GM19463 (cell line): ENCODE data around the gene PRMT5.
A peak's percentile ranks its signal among the peaks of the same experiment; 100 is the strongest.

Experiments
- ATAC-seq: cut with Tn5 transposase; IDR thresholded peaks from one replicate; pipeline ENCODE4 v1.9.1; 2021; ENCODE audit warnings: mild to moderate bottlenecking, moderate library complexity; ENCODE audit not compliant: unreplicated experiment

The PRMT5 gene

GRCh38 chr14:22898302-22899090 is 30.7 kb downstream of the PRMT5 start:
- ATAC-seq: no peak

DNA sequence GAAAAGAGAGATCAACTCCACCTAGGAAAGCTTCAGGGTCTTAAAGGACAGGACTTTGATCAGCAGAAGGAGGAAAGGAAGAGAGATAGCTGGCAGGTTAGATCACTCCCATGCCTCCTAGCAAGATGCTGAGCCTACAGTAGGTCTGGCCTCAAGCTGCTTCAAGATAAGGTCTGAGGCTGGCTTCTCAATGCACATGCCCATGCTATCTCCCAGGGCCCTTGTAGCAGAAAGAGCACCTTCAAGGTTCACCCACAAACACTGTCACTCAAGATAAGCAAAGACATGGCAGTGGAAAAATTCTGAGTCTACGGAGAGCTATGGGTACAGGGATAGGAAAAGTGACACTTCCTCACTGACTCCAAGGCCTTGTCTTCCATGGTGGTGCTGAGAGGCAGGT is 31.8 kb downstream of the PRMT5 start:
- no peak for ATAC-seq

- ATAC-seq: no peak
Observed at GRCh38 chr14:22896760-22897159, 32.4 kb downstream of the PRMT5 start.

DNA sequence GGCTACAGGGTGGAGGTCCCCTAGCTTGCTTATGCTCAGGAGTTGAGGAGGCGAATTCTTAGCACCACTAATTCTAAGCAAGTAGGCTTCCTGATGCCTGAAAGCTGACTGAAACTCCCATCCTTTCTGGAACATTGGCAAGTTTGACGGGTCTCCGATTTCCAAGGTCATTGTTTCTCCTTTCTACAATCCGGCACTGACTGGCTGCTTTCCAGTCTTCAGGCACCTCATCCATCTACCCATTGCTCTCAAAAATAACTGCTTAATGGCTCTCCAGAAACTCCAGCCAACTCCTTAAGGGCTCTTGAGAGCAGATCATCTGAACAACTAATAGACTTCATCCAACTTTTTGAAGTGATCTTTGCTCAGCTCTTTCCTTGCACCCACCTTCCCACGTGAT is 32.8 kb downstream of the PRMT5 start:
- no peak for ATAC-seq

- ATAC-seq: no peak
Observed at GRCh38 chr14:22895402-22895801, 33.8 kb downstream of the PRMT5 start.

GRCh38 chr14:22893706-22894105 is 35.5 kb downstream of the PRMT5 start:
- ATAC-seq: no peak

DNA sequence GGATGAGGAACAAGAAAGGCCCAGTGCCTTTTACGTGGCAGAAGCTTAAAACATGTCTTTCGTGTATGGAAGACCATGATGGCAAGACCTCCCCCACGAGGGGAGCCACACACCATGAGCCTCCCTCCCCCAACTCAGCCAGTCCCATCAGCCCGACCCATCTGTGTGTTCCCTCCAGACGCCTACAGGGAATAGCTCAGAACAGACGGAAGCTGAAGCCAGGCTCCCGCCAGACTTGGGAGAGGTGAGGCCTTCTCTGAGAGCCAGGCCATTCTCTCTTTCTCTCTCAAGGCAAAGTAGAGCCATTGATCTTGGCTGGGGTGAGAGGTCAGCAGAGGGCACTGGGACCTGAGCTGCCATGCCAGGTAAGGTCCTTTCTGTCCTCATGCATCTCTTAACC is 36.7 kb downstream of the PRMT5 start:
- no peak for ATAC-seq

DNA sequence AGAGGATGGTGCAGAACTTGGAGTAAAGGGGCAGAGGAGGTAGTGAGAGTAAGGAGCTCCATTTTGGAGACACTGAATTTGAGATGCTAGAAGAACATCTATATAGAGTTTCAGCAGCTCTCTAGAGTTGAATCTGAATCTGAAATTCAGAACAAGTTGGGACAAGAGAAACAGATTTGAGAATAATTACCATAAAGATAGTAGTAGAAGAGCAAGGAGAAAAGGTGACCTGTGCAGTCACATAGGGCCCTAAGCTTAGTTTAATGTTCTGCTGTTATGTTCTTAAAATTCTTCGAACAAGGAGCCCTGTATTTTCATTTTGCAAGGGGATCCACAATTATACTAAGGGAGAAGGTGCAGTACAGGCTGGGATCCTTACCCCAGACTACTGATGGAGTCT is 38.8 kb downstream of the PRMT5 start:
- no peak for ATAC-seq

DNA sequence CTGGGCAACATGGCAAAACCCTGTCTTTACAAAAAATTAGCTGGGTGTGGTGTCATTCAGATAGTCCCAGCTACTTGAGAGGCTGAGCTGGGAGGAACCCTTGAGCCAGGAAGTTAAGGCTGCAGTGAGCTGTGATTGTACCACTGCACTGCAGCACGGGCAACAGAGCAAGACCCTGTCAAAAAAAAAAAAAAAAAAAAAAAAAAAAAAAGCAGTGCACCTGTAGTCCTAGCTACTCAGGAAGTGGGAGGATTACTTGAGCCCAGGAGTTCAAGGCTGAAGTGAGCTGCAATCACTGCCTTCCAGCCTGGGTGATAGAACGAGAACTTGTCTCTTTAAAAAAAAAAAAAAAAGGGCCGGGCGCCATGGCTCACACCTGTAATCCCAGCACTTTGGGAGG is 40.5 kb downstream of the PRMT5 start:
- no peak for ATAC-seq

GRCh38 chr14:22887990-22888378 is 41.2 kb downstream of the PRMT5 start:
- peak; percentile 45 for ATAC-seq

DNA sequence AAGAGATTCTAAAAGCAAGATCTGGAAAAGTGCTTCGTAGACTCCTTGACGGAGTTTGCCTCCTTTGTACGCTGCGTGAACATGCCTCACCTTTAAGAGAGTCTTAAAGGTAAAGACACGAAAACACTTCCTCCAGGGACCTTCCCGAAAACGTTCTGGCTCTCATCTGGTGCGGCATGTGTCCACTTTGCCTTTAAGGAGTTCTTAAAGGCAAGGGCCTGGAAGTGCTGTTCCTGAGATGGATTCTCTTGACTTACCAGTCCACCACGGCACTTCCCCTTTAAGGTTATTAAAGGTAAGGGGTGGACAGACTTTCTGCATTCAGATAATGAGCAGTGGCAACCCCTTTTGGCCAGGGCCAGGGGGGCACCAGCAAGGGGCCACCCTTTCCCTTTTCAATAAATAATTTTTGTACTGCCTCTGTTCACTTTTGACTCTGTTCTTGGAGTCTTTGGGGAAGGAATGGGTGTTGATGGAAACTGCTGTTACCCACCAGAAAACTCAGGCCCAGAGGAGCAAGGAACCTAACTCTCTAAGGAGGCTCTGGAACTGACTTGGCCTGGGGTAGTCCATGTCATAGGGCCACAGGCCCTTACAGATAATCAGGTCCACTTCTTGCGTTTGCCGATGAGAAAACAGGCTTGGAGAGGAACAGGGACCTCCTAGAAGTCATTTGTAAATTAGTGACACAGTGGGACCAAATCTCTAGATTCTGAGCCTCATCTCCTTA is 41.8 kb downstream of the PRMT5 start:
- ATAC-seq: peak; percentile 40

- ATAC-seq: peak; percentile 53
Observed at GRCh38 chr14:22886500-22887259, 42.5 kb downstream of the PRMT5 start.

- ATAC-seq: no peak
Observed at GRCh38 chr14:22885975-22886374, 43.2 kb downstream of the PRMT5 start.

DNA sequence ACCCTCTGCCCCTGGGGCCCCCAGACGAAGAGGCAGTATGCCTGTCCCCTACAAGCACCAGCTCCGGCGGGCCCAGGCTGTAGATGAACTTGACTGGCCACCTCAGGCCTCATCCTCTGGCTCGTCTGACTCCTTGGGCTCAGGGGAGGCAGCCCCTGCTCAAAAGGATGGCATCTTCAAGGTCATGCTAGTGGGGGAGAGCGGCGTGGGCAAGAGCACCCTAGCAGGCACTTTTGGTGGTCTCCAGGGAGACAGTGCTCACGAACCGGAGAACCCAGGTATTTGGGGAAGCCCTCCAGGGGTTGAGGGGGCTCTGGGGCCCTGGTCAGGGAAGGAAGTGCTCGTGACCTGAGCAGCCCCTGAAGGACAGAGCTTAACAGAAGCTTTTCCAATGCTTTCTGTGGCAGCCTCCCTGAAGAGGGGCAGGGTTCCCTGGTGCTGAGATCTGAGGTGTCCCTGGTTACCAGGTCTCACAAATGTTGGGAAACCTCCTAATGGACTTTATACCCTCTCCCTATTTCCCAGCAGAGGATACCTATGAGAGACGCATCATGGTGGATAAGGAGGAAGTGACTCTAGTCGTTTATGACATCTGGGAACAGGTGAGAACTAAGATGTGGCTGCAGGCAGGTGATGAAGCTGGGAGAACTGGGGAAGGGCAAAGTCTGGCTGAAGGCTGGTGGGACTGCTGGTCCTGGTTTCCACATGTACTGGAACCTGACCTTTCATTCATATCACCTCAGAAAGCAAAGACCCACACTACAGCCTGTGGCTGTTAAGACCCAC is 44.2 kb downstream of the PRMT5 start:
- ATAC-seq: no peak

GRCh38 chr14:22884076-22884737 is 45.0 kb downstream of the PRMT5 start:
- no peak for ATAC-seq

DNA sequence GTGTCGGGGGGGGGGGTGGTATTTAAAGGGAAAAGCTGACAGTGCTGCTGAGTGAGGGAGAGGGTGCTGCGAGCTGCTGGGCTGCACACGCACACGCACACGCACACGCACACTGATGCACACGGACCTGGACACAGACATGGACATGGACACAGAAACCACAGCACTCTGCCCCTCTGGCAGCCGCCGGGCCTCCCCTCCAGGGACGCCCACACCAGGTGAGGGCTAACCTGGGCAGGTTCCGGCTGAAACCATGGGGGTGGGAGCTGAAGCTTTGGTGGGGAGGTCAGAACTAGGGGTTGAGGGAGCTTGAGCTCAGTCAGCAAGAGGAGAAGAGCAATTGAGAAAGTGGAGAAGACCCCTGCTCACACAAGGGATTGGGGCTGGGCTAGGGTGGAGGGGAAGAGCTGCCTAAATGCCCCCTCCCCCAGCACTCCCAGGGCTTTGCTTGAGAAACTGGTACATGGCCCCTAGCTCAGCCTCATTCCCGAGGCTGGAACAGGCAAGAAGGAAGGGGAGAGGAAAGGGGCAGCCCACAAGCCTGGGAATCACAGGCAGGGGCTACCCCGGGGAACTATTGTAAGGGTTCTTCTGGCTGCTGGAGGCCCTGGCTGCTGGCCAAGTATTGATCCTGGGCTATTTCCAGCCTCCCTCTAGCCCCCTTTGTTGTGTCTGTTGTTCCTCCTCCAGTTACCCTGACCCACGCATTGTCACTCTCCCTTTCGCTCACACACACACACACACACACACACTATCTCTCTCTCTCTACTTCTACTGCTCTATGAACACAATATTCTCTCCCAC is 45.8 kb downstream of the PRMT5 start, which contains the start of gene REM2:
Gene REM2, plus strand, starts transcription at position 50 of the 804 bp plus-strand sequence. Its CDS starts 66 bp downstream, at position 116.
- no peak for ATAC-seq

DNA sequence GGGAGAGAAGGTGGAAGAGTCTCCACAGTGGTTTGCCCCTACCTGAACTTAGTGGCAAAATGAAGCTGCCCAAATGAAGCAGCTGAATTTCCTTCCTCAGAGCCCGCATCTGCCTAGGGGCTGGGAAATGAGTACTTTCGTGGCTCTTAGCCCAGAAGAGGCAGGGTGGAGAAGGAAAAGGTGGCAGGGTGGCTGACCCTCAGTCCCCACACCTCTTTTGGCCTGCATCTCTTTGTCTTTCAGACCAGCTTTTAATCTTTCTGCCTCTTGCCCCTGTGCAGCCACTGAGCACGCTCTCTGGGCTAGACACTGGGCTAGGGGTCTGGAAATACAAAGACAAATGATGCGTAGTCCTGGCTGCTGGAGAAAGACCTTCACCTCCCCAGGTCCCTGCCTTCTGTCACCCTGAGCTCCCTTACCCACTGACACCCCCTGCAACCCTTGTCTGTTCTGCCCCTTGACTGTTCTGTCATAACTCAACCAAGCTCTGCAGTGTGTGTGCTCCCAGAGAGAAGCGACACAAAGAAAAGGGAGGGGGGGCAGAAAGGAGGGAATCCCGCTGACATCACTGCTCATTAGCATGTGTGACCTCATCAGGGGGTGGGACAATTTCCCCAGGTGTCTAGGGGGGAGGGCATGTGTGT is 46.5 kb downstream of the PRMT5 start:
- no peak for ATAC-seq

DNA sequence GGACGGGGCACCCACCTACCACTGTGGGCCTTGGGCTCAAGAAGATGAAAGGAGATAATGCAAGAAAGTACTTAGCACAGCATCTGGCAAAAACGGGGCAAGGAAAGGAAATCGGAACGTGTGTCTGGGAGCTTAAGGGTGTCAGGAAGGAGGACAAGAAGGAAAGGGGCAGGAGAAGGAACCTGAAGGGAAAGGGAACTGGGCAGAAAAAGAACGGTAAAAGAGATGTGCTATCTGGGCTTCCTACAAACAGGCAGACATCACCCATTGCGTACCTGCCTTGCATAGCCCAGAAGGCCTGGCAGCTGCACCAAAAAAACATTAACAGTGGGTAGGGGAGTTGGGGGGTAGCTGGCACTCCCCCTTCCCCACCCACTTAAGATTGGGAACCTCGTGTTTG is 47.1 kb downstream of the PRMT5 start:
- ATAC-seq: no peak
